Measurements from ENCODE around the gene ANKFY1.
A peak's percentile ranks its signal among the peaks of the same experiment; 100 is the strongest.

ANKFY1 gene, protein sequence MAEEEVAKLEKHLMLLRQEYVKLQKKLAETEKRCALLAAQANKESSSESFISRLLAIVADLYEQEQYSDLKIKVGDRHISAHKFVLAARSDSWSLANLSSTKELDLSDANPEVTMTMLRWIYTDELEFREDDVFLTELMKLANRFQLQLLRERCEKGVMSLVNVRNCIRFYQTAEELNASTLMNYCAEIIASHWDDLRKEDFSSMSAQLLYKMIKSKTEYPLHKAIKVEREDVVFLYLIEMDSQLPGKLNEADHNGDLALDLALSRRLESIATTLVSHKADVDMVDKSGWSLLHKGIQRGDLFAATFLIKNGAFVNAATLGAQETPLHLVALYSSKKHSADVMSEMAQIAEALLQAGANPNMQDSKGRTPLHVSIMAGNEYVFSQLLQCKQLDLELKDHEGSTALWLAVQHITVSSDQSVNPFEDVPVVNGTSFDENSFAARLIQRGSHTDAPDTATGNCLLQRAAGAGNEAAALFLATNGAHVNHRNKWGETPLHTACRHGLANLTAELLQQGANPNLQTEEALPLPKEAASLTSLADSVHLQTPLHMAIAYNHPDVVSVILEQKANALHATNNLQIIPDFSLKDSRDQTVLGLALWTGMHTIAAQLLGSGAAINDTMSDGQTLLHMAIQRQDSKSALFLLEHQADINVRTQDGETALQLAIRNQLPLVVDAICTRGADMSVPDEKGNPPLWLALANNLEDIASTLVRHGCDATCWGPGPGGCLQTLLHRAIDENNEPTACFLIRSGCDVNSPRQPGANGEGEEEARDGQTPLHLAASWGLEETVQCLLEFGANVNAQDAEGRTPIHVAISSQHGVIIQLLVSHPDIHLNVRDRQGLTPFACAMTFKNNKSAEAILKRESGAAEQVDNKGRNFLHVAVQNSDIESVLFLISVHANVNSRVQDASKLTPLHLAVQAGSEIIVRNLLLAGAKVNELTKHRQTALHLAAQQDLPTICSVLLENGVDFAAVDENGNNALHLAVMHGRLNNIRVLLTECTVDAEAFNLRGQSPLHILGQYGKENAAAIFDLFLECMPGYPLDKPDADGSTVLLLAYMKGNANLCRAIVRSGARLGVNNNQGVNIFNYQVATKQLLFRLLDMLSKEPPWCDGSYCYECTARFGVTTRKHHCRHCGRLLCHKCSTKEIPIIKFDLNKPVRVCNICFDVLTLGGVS

DNA sequence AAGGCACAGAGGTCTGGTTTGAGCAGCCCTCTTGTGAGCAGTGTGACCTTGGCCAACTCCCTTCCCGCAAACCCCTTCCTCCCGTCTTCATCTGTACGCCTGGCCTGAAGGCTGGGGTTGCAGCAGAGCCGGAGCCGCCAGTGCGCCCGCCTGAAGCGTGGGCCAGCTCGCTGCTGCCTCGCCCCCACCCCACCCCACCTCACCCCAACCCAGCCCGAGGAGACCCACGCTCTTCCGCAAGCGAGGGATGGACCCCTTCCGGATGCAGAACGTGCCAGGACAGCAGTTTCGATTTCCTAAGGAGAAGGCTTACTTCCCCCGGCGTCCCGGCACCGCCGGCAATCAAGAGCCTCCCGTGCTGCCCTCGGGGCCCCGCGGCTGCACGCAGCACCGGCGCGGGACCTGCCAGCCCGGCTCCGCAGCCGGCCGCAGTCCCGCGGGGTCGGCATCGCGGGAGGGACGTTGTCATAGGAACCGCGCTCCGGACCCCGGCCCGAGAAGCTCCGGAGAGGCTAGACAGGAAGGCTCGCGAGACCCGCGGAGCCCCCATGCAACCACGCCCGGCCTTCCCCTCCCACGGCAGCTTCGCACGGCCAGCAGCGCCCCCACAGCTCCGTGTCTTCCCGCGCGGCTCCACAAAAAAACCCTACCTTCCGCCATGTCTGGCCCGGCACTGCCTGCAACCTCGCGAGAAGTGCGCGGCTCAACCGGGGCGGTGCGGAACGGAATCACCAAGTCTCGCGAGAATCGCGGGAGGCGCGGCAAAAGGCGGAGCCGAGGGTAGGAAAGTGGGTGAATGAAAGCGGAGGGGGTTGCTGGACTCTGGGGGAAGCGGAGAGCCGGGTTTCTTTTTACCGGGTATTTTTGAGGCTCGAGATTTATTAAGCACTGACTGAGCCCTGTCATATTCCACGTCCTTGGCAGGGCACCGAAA, at the start of gene ANKFY1:
Gene ANKFY1 (minus strand): TSS at position 698 of the 934 bp plus-strand sequence. CDS start 38 bp downstream, at position 660.
- DNase-seq, result peak; percentile 91

DNA sequence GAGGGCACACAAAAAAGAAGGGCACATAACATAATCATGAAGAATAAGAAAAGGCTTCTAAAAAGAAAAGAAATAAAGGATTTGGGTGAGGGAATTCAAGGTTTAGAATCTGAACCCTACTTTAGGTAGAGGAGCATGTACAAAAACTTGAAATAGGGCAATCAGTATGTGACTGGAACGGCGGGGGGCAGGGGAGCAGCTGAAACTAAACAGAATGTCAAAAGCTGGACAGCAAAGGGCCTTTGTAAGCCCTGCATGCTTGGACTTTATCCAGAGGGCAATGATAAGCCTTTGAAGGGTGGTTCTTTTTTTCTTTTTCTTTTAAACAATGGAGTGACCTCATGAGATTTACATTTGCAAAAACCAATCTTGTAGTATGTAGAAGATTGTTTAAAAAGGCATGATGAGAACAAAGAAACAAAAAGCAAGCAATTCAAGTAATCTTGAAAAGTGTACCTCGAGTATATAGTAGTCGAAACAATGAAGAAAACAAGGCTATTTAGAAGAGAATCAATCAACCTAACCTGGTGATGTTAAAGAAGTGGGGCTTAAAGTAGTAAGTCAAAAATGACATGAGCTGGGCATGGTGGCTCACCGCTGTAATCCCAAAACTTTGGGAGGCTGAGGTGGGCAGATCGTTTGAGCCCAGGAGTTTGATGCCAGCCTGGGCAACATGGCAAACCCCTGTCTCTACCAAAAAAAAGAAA, 46.7 kb upstream of the ANKFY1 start:
- DNase-seq, result no peak

DNA sequence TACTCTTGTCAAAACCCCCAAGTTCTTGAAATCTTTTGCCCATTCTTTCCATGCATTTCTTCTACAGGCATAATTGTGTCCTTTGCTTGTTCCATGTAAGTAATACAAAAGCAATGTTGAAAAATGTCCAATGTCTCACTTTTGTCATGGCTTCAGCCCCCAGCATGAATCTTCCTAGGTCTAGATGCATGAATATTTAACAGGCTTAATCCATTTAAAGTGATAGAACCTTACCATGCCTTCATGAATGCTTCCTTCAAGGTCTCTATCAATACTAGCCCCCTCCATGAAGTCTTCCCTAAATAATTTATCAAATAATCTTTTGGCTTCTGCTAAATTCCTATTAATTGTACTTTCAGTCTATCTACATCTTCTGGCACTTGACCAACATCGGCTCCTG, 46.1 kb upstream of the ANKFY1 start:
- no peak for DNase-seq

DNA sequence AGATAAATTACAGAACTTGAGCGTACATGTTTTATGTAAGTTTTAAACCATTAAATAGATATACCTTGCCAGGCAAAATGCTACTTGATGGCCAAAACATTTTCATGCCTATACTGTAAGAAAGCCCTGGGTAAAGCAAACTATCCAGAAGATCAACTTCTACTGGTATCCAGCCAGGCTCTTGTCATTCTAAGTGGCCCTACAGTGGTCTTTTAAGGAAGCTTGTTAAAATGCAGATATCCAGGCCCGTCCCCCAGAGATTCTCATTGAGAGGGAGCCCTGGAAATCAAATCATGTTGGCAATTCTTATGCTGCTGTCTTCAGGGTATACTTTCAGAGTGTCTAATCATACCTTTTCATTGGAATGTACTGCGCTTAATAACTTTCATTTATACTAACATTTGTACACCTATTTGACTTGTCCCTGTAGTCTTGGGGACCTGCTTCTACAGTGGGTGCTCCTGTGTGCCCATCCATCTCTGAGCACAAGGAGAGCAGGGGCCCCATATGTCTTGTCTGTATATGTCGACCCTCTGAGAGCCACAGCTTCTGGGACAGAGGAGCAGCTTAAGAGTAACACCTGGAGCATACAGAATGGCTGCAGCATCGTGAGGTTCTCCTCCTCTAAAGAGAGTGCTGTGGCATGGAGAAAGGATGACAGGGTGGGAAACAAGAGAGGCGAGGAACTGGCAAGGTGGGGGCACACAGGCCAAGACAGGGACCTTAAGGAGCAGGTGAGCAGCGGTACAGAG, 43.6 kb upstream of the ANKFY1 start:
- no peak for DNase-seq

DNA sequence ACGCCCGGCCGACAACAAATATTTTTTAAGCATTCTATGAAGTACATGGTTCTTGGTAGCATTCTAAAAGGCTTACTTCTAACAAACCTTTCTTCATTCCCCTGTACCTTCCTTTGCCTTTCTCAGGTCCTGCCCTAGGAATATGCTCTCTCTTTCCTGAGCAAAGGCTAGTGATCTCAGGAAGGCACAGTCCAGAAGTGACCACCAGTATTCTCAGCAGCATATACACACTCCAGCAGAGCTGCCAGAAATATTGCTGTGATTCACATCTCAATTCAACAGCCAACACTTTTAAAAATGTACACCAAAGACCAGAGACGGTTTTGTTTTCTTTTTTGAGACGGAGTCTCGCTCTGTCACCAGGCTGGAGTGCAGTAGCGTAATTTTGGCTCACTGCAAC, 41.4 kb upstream of the ANKFY1 start:
- DNase-seq, result no peak

DNA sequence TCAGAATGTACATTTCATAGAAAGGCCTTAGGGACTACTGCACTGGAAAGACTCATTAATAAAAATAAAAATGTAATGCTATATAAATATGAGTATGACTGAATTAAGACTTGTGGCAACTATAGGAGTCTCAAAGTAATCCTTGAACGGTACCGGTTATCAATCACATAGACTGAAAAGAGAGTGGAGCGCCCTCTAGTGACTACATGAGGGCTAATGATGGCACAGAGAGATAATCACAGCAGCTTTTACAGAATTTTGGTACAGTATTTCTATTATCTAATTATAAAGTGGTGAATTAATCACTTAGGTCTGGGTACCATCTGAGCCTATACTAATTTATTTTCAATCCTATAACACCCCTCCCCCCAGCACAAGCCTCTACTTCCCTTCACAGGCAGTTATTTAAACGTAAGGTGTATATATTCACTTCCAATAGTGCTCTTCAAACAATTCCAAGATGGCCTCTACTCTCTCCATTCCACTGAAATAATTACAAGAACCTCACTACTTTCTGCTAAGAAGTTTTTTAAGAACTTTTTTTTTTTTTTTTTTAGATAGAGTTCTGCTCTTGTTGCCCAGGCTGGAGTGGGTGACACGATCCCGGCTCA, 40.7 kb upstream of the ANKFY1 start:
- peak; percentile 28 for DNase-seq

DNA sequence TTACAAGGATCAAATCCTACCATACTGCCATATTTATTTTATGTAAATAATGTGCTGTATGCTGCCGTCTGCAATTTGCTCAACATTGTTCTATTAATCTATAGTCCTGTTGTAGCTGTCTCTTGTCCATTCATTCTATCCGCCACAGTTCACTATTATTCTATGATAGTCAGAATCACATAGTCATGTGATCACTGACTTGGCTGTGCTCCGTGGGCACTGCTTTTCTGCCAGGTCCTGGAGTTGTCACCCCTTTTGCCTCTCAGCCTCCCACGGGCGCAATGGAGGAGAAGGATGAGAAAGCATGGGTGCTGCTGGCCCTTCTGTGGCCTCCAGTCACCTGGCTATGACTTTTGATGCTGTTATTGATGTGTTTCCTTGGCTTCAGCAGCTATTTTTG, 37.3 kb upstream of the ANKFY1 start:
- DNase-seq, result no peak

DNA sequence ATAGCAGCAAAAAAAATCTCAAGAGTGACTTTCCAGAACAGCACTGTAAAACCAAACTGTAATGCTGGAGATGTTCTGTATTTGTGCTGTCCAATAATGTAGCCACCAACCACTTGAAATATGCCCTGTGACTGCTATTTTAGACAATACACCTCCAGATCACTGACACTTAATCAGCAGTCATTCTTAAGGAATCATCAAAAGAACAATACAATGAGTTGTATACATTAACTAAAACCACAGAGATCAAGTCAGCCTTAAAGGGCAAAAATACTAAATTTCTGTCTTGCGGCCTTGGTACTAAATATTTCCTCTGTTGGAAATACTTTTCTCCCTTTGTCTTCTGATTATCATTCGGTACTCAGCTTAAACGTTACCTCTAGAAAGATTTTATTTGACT, 33.6 kb upstream of the ANKFY1 start:
- peak; percentile 18 for DNase-seq

DNA sequence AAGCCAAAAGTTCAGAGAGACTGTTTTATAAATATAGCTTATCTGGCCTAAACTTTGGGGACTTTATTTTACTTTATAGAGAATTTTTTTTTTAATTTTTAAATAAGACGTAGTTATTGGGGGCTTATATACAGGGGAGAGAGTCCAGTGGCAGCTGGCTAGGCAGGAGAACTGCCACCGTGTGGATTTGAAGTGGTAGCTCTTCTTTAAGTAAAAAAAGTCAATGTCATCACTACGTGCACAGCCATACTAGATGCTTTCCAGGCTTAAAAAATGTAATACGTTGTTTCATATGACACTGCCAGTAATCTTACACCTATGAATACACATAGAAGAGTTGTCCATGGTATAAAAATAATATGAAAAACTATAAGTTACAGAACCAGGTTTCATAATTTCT, 31.9 kb upstream of the ANKFY1 start:
- no peak for DNase-seq

DNA sequence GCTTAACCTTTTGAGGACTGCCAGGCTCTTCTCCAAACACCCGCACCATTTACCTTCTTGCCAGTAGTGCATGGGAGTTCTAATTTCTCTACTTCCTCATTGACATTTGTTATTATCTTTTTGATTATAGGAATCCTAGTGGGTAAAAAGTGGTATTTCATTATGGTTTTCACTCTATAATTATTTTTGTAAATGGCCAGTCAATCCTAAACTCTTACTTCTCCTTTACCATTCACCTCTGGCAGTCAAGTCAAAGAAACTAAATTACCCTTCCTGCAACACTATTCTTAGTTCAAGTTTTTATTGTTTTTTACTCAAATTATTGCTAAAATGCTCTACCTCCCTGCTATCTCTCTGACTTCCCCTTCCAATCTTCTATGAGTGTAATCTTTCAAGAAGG, 29.8 kb upstream of the ANKFY1 start:
- no peak for DNase-seq

DNA sequence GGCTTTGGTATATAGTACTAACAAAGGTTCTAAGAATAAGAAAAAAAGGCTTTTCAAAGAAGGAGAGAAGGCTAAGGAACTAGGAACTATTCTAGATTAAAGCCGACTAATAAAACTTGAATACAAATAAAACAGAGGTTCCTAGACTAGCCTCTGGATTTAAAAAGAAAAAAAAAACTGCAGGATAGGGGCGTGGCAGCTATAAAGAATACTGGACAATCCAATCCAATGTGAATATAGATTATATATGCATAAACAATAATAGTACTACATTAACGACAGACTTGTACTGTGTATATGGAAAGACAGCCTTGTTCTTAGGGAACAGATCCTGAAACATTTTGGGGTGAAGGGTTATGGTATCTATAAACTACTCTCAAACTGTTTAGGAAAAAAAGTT, 23.9 kb upstream of the ANKFY1 start:
- DNase-seq, result no peak

DNA sequence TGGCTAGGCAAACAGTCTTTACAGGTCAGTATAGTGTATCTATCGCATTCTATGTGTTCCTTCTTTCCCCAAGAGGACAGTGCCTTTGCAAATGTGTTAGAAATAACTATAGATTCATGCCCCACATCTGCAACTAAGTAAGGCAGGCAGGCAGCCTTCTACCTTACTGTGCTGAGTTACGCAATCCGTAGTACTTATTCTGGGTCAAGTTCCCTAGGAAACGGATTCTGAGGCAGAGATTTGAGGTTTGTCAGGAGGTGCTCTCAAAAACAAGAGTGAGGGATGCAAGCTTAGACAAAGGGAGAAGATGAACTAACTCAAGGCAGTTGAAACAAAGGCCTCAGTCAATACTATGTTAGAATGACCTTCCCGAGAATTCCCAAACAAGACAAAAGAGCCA, 12.7 kb upstream of the ANKFY1 start:
- DNase-seq, result peak; percentile 9

DNA sequence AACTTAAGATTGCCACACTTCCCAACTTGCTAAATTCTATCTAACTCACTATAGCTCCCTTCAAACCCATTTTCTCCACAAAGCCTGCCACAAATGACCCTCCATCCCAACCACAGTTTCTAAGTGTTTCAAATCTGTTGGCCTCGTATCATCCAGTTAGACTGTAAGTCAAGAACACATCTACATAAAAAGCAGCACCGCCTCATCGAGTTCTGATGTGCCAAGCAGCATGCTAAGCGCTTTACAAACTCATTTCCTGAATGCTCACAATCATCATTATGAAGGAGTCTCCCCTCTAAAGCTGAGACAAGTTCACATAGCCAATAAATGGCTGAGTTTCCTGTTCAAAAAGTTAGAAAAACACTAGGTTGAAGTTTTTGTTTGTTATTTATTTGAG, 9.2 kb upstream of the ANKFY1 start:
- DNase-seq, result no peak

DNA sequence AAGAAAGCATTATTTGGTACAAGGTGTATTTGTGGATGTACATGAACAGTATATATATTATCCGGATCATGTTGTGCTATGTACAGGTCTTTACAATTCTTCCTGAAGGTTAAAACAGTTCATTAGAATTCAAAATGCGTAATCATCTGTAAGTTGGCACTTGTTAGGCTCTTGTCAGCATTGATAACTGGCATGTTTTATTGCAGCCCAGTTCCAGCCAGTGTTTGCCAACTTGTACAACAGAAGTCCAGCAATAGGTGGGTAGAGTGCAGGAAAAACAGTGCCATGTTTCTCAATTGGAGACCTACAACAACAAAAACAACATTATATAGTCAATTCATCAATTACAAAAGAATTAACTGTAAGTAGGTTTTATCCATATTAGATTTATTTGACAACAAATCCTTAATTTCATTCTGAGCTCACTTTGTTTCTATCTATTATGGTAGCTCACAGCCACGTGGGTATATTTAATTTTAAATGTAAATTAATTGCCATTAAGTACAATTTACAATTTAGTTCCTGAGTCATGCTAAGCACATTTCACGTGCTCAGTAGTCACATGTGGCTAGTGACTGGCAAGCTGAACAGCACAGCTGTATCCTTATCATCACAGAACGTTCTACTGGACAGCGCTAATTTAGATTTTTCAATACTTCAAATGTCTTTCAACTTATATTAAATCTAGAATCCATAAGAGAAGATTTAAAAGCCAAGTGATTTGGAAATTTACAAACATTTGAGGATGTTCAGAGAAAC, 8.6 kb upstream of the ANKFY1 start:
- no peak for DNase-seq

DNA sequence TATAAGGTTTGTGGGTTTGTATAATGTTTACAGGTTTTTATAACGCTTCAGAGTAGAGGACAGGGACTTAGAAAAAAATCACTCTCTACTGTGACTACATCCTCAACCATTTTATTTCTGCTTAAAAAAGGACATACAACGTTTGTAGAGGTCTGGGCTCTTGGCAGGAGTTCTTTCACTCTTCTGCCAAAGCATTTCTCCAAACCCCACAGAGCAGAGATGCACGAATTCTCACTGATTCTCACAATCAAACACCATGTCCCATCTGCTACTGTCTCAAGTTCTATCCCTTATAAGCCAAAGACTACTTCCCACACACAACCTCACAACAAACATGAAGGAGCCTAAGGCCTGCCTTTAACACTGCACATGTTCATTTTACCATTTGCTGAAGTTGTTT, 7.0 kb upstream of the ANKFY1 start:
- no peak for DNase-seq

DNA sequence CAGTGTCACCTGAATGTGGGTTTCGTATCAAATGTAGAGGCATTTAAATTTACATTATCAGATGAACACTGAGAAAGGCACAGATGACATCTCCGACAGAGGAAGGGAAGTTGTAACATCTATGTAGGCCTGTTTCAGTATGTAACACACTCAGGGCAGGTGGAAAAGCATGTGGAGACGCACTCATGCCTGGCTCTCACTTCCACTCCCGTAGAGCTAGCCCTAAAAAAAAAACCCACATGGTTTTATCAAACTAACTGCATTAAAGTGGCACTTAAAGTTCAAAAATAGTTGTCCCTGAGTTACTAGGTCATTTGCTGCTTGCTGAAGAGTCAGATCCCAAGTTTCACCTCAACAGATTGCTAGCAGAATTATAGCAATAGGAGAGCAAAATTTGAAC, 6.1 kb upstream of the ANKFY1 start:
- no peak for DNase-seq

DNA sequence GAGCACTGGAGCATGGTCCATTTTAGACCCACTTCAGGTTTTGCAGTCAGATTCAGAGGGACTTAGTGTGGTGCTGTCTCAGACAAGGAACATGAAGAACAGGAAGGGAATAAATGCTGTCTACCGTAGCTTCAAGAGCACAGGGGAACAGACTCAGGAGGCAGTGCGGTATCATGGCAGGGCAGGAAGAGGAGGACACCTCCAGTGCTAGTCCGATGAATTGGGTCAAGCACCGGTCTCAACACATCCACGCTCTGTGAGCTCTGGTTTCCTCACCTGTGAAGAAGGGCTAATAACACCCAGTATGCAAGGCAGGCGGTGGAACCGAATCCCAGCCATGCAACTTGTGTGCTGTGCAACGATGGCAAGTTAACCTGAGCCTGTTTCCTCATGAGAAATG, 3.6 kb upstream of the ANKFY1 start:
- no peak for DNase-seq

DNA sequence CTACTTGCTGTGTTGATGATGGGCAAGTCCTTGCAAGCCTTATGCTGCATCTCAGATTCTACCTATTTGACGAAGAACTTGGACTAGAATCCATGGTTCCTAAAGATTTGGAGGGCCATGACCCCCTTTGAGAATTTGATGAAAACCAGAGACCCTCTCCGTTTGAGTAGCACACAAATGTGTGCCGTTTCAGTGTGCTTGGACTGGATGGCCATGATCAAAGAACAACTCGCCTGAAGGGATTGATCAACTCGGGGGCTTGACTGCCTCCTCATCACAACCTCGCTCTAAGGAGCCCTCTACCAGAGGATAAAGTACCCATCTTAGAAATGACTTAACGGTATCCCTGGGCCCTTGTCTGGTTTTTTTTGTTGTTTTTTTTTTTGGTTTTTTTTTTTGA, 2.8 kb upstream of the ANKFY1 start:
- DNase-seq, result no peak

DNA sequence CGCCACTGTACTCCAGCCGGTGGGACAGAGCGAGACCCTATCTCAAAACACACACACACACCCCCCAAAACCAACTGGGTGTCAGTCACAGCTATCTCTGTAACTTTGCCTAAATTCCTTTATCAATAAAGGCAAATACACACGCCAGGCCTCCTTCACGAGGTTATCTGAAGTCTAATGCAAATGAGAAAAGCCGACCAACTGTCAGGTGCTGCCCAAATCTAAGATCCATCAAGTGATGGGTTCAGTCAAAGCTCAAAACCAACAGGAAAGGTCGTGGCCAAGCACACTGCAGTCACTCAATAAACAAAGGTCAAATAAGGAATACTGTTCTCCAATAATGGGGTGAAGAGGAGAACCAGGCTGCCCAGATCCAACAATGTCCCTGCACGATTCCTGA, 1.1 kb downstream of the ANKFY1 start:
- DNase-seq, result no peak

DNA sequence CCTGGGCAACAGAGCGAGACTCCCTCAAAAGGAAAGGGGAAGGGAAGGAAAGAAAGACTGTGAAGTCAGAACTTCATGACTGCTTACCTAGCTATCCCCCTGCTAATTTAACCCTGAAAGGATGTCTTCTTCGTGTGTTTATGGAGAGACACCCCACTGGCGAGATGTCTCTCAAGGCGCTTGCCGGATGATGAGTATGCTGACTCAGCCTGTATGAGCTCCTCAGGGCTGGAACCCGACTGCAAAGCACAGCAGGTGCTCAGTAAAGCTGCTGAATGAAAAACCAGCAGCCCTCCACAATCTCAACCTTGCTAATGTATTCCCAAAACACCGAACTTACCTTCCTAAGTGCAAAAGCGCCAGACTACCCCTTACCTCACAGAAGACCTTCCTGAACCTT, 2.3 kb downstream of the ANKFY1 start:
- DNase-seq, result no peak
